GM12865 (cell line): ENCODE results near the gene SLC40A1.
A peak's percentile ranks its signal among the peaks of the same experiment; 100 is the strongest.

Source experiments
- DNase-seq: peaks from one replicate; pipeline ENCODE4 v3.0.0; 2010; ENCODE audit warnings: low read depth
- H3K4me3 ChIP-seq: 2 replicates; pipeline ENCODE4 v1.5.1; 2011; ENCODE audit warnings: mild to moderate bottlenecking, low read depth, low read length, control low read depth
- TF ChIP-seq, protein P1 (sequence below): IDR thresholded peaks from 2 replicates; pipeline ENCODE4 v1.5.1; 2011; ENCODE audit warnings: low read length, control low read depth, low read depth, inconsistent platforms; ENCODE audit not compliant: insufficient read depth; ENCODE audit errors: missing control alignments

Gene SLC40A1

GRCh38 chr2:189599245-189599644 lies 18.7 kb upstream of the SLC40A1 start:
- no peak overlapping the region for H3K4me3 ChIP-seq
- no peak for DNase-seq
- TF ChIP-seq, protein P1, sequence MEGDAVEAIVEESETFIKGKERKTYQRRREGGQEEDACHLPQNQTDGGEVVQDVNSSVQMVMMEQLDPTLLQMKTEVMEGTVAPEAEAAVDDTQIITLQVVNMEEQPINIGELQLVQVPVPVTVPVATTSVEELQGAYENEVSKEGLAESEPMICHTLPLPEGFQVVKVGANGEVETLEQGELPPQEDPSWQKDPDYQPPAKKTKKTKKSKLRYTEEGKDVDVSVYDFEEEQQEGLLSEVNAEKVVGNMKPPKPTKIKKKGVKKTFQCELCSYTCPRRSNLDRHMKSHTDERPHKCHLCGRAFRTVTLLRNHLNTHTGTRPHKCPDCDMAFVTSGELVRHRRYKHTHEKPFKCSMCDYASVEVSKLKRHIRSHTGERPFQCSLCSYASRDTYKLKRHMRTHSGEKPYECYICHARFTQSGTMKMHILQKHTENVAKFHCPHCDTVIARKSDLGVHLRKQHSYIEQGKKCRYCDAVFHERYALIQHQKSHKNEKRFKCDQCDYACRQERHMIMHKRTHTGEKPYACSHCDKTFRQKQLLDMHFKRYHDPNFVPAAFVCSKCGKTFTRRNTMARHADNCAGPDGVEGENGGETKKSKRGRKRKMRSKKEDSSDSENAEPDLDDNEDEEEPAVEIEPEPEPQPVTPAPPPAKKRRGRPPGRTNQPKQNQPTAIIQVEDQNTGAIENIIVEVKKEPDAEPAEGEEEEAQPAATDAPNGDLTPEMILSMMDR = no peak

- no peak overlapping the region for H3K4me3 ChIP-seq
- TF ChIP-seq, protein P1 = no peak
- no peak for DNase-seq
Observed at GRCh38 chr2:189595417-189595816, 14.8 kb upstream of the SLC40A1 start.

GRCh38 chr2:189594305-189594704 lies 13.7 kb upstream of the SLC40A1 start:
- TF ChIP-seq, protein P1 = no peak

GRCh38 chr2:189593115-189593514 lies 12.5 kb upstream of the SLC40A1 start:
- H3K4me3 ChIP-seq = no peak overlapping the region
- TF ChIP-seq, protein P1 = no peak
- no peak for DNase-seq

More at GRCh38 chr2:189594305-189594704, 13.7 kb upstream of the SLC40A1 start:
- peak; percentile 7 for DNase-seq
- no peak overlapping the region for H3K4me3 ChIP-seq

- TF ChIP-seq, protein P1 = no peak
- DNase-seq = no peak
- H3K4me3 ChIP-seq = no peak overlapping the region
Observed at GRCh38 chr2:189592353-189592984, 11.9 kb upstream of the SLC40A1 start.

GRCh38 chr2:189587780-189588179 lies 7.2 kb upstream of the SLC40A1 start:
- TF ChIP-seq, protein P1 = no peak
- no peak overlapping the region for H3K4me3 ChIP-seq
- DNase-seq = no peak

- H3K4me3 ChIP-seq = no peak overlapping the region
- DNase-seq = no peak
- TF ChIP-seq, protein P1 = no peak
Observed at GRCh38 chr2:189585226-189585756, 4.7 kb upstream of the SLC40A1 start.
